ENCODE data around the gene PLA2G10. TPM values are rescaled to one million over a fixed set of nuclear protein-coding genes. Genes with fewer than 3 reads are reported as not detected.

Gene PLA2G10
- total RNA-seq, 1 experiment from 2014 or later = not detected

Other genes with a start within 250 kb of the PLA2G10 start
- 26.0 and 32.2 TPM in 2 replicates for gene PARN, start 64.0 kb downstream of the PLA2G10 start, total RNA-seq (2014; rRNA removed; shearing (Covaris generic))
- 60.4 and 85.7 TPM in 2 replicates for gene BFAR, start 61.4 kb downstream of the PLA2G10 start, total RNA-seq (2014; rRNA removed; shearing (Covaris generic))
- 1.9 TPM in 1 of 2 replicates, not detected in the other for gene NPIPA3, start 9.1 kb upstream of the PLA2G10 start, total RNA-seq (2014; rRNA removed; shearing (Covaris generic))
- not detected in 2 replicates for gene NPIPA2, start 48.2 kb upstream of the PLA2G10 start, total RNA-seq (2014; rRNA removed; shearing (Covaris generic))
- 42.0 and 67.5 TPM in 2 replicates for gene NOMO1, start 139.4 kb upstream of the PLA2G10 start, total RNA-seq (2014; rRNA removed; shearing (Covaris generic))
- gene NPIPA1, start 243.1 kb upstream of the PLA2G10 start, total RNA-seq (2014; rRNA removed; shearing (Covaris generic)) = 2.3 and 4.2 TPM in 2 replicates

Data from H4 (cell line).